NCI-H1436 (cell line): ENCODE data around the gene ANO4.
"Not testable (repeated sequence)": the region's sequence is repeated elsewhere in the genome, so short reads cannot be mapped to it uniquely, and the experiment has no call there.

Experiments used
- DNase-seq: peaks from one replicate; lab custom pipeline; 2025; lab: John Stamatoyannopoulos, UW

Gene ANO4

GRCh38 chr12:101089271-101089670 lies 294.7 kb downstream of the ANO4 start:
- no peak for DNase-seq

DNA sequence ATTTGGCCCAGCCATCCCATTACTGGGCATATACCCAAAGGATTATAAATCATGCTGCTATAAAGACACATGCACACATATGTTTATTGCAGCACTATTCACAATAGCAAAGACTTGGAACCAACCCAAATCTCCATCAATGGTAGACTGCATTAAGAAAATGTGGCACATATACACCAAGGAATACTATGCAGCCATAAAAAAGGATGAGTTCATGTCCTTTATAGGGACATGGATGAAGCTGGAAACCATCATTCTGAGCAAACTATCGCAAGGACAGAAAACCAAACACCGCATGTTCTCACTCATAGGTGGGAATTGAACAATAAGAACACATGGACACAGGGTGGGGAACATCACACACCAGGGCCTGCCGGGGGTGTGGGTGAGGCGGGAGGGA lies 295.6 kb downstream of the ANO4 start:
- not testable (repeated sequence) for DNase-seq

DNA sequence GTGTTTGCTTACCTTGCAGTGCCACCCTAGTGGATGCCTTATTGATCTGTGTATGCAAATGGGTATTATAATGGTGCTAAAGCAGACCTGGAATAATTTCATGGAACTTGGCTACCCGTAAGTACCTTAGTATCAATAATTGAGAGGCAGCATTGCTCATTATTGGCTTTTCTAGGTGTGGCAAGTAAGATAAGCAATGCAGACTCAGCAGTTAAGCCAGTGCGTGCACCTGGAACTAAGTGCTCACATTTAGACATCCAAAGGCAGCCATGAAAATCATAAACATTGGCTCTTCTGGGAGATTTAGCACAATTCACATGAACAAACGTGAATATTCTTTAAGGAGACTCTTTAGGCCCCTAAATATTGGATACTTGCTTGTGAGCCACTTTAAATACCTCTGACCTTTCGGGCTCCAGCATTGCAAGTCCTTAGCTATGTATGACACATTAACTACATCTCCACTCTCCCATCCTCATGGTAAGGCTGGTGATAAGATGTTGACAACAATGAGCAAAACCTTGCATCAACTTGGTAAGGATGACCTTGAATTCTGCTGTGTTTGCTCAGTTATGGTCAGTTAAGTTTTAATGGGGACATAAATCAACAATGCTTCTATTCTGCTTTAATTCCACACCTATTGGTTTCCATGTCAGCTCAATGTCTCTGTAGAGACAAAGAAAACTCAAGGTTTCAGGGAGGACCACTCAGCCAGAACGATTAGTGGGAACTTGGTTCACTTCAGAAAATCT lies 303.4 kb downstream of the ANO4 start:
- no peak for DNase-seq

DNA sequence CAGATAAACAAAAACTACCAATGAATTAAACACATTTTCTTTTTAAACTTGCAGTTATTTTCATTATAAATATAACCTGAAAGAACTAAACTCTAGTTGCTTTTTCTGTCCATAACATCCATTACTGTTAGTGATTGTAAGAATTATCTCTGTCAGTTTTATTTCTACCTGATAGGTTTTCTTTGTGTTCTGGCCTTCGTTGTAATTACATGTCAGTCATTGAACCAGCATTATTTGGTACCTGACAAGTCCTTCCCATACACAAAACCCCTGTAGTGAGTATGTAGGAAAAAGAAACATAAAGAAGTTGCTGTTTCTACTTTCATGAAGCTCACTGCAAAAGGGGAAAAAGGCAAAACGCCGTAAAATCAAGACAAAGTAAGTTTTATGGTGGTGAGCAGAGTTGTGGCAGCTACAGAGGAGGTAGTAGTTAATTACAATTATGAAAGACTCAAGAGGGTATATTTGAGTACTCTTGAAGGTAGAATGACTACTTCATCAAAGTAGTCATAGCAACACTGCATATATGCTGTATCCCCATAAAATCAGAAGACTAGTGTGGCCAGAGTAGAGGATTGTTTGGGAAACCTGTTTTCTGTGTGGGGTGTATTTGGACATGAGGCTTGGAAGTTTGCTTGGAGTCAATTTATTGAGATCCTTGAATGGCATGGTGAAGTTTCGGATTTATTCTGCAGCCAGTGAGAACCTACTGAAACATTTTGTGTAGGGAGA lies 312.6 kb downstream of the ANO4 start:
- no peak for DNase-seq

GRCh38 chr12:101108130-101108529 lies 313.6 kb downstream of the ANO4 start:
- no peak for DNase-seq

GRCh38 chr12:101110866-101111265 lies 316.3 kb downstream of the ANO4 start:
- no peak for DNase-seq

DNA sequence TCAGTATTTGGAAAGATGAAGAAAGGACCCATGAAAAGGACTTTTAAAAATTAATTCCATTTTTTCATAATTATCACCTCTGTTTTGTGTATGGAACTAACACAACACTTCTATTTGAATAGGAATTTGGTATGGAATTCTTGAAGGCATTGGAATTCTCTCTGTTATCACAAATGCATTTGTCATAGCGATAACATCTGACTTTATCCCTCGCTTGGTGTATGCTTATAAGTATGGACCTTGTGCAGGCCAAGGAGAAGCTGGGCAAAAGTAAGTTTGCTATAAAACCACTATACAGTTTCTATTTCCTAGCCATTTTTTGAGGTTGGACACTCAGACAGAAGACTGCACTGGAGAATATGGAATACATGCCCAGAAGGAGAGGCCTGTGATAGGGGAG lies 316.9 kb downstream of the ANO4 start:
- DNase-seq, result no peak

GRCh38 chr12:101115326-101115725 lies 320.8 kb downstream of the ANO4 start:
- no peak for DNase-seq

DNA sequence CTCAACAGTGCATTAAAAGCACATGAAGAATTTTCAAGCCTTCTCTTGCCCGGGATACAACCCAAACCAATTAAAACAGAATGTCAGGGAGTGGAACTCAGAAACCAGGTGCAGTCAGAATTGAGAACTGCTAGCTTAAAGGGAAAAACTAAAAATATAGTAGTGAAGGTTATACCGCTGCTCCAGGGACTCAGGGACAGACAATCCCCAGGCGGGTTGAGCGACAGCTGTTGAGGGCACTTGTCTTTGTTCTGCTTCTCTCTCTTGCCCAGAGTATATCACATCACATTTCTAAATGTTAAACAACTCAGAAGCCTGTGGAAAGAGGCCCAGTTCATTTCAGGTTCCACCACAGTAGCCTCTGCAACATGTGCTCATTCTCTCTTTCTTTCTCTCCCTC lies 322.3 kb downstream of the ANO4 start:
- DNase-seq, result no peak

- no peak for DNase-seq
These were observed 323.3 kb downstream of the ANO4 start for GRCh38 chr12:101117842-101118241.

- no peak for DNase-seq
These were observed 333.1 kb downstream of the ANO4 start for GRCh38 chr12:101127521-101128219.

DNA sequence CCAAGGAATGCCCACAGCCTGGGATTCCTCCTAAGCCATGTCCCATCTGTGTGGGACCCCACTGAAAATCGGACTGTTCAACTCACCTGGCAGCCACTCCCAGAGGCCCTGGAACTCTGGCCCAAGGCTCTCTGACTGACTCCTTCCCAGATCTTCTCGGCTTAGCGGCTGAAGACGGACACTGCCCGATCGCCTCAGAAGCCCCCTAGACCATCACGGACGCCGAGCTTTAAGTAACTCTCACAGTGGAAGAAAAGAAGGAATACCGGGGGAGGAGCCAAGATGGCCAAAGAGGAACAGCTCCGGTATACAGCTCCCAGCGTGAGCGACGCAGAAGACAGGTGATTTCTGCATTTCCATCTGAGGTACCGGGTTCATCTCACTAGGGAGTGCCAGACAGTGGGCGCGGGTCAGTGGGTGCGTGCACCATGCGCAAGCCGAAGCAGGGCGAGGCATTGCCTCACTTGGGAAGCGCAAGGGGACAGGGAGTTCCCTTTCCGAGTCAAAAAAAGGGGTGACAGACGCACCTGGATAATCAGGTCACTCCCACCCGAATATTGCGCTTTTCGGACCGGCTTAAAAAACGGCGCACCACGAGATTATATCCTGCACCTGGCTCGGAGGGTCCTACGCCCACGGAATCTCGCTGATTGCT lies 351.3 kb downstream of the ANO4 start:
- DNase-seq, result not testable (repeated sequence)

DNA sequence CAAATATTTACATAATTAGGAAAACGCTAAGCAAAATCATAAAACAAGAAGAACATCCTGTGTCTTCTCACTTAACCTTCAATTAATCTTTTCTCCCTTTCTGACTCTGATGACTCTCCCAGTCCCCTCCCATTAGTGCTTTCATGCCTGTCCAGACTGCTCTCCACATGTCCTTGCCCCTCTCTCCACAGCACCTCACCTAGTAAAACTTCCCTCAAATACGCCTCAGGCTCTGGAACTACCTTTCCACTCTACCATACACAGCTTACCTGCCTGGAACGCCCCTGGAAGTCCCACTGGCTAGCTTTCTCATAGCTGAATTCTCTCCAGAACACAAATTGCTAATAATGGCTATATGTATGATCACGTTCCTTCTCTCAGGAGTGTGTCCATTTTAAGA lies 370.7 kb downstream of the ANO4 start:
- no peak for DNase-seq

DNA sequence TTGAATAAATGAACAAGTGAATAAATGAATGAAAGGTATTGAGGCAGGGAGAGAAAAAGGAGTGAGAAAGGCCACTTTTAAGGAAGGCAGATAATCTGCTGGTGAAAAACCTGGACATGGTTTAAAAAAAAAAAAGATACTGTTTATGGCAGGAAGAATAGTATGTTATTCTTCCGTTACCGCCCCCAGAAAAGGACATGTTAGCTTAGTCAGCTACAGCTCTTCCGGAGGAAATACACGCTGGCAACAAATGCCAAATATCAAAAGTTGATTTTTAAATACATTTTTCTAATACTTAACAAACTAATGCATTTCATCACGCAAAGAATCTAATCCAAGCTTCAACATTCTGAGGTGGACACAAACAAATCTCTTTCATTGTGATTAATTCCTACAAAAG lies 372.3 kb downstream of the ANO4 start:
- no peak for DNase-seq

DNA sequence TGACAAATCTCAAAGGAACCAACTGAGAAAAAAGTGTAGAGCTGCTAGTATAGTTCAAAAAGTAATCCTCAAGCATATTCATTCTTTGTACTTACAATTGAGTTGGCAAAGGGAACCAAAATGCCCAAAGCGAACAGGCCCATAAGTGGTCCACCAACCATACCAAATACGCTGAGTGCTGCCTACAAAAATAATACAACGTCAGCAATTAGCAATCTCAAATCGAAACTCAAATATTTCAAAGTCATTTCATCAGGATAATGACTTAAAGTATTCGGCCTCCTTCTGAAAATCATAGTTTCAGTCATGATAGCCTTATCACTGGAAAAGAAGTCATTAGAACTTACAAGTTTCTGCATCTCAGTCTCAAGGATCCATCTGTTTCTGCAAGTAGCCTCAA lies 373.4 kb downstream of the ANO4 start:
- DNase-seq, result no peak

DNA sequence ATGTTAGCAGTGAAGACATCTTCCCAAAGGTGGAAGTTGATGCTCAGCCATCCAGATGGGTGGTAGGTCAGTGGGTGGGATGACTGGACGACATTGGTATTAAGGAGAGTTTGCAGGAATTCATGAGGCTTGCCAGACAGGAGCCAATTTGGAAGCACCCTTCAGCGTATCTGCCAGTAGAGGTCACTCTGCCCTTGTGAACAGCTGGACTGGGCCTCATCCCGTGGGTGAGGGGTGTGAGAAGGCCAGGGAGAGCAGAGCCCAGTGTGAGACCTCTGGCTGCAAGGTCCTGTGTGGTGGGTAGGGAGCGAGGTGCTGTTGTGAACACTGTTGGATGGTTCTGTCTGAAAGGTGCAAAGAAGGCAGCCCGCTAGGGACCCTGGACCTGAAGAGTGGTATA lies 377.7 kb downstream of the ANO4 start:
- DNase-seq, result no peak

DNA sequence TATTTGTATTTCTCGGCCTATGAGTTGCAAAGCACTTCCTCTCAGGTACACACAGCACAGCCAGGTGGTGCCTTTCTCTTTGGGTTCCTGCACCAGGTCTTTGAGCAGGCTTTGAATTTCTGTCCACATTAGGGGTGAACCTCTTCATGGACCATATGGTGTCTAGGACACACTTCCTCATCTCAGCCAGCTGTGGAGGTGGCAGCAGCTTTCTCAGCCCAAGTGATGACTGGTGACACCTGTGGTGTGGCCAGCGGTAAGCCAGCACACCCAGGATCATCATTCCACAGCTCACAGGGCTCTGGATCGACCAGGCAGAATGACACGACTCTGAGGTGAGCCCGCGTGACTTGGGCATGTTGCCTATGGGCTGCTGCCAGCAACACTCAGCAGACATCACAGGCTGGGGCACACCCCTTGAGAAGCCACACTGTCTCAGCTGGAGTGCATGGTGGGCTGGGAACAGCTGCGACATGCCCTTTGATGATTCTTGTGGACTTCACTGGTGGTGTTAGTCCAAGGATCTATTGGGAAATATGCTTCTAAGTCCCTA lies 378.7 kb downstream of the ANO4 start:
- no peak for DNase-seq

- no peak for DNase-seq
These were observed 380.0 kb downstream of the ANO4 start for GRCh38 chr12:101174541-101174940.
